GM23338 (cell line): ENCODE data around the gene MAP3K5. TPM values are rescaled to one million over a fixed set of nuclear protein-coding genes. Genes with fewer than 3 reads are reported as not detected.

Experiments used
- ATAC-seq: fragments of 200-7000 bp; cut with Tn5 transposase; 3 replicates; pipeline ENCODE4 v1.9.1; 2020
- DNase-seq: peaks from one replicate; pipeline ENCODE4 v3.0.0-alpha.2; 2015; ENCODE audit warnings: low spot score
- H2AFZ ChIP-seq: fragments of 200-600 bp; sonication (generic); 2 replicates; pipeline ENCODE4 v1.8.0; 2016; ENCODE audit warnings: antibody characterized with exemption, mild to moderate bottlenecking, moderate library complexity
- H3F3A ChIP-seq: fragments of 200-600 bp; sonication (generic); replicated peaks from 2 replicates; pipeline ENCODE4 v1.8.0; 2017; ENCODE audit warnings: antibody characterized with exemption, mixed run types, low read depth
- H3K27ac ChIP-seq: fragments of 200-600 bp; sonication (generic); 2 replicates; pipeline ENCODE4 v1.6.1; 2016; ENCODE audit warnings: low read depth
- H3K27me3 ChIP-seq: fragments of 200-600 bp; sonication (generic); 2 replicates; pipeline ENCODE4 v1.8.0; 2016; ENCODE audit warnings: mild to moderate bottlenecking, mixed run types, moderate library complexity; ENCODE audit not compliant: insufficient read depth
- H3K36me3 ChIP-seq: fragments of 200-600 bp; sonication (generic); 2 replicates; pipeline ENCODE4 v1.8.0; 2016; ENCODE audit warnings: mild to moderate bottlenecking; ENCODE audit not compliant: insufficient read depth
- H3K4me1 ChIP-seq: fragments of 200-600 bp; sonication (generic); 2 replicates; pipeline ENCODE4 v1.8.0; 2016; ENCODE audit warnings: mild to moderate bottlenecking, moderate library complexity; ENCODE audit not compliant: insufficient read depth
- H3K4me2 ChIP-seq: fragments of 200-600 bp; sonication (generic); 2 replicates; pipeline ENCODE4 v1.7.1; 2017; ENCODE audit warnings: mixed run types
- H3K4me3 ChIP-seq: fragments of 200-600 bp; sonication (generic); 2 replicates; pipeline ENCODE4 v1.6.1; 2016; ENCODE audit warnings: mixed run types
- H3K79me2 ChIP-seq: fragments of 200-600 bp; sonication (generic); replicated peaks from 2 replicates; pipeline ENCODE4 v1.8.0; 2017; ENCODE audit warnings: mild to moderate bottlenecking; ENCODE audit not compliant: insufficient read depth
- H3K9me2 ChIP-seq: fragments of 200-600 bp; sonication (generic); 2 replicates; pipeline ENCODE4 v1.8.0; 2017; ENCODE audit not compliant: insufficient read depth
- H4K20me1 ChIP-seq: fragments of 200-600 bp; sonication (generic); replicated peaks from 2 replicates; pipeline ENCODE4 v1.8.0; 2017; ENCODE audit warnings: mild to moderate bottlenecking; ENCODE audit not compliant: insufficient read depth
- H3K27ac Mint-ChIP-seq: 2 replicates; pipeline ENCODE4 v1.8.0; 2020; ENCODE audit warnings: inconsistent platforms, mild to moderate bottlenecking, moderate library complexity, mixed read lengths
- H3K27me3 Mint-ChIP-seq: 3 replicates; pipeline ENCODE4 v1.8.0; 2022; ENCODE audit warnings: low read depth, mild to moderate bottlenecking, moderate library complexity, mixed read lengths, inconsistent platforms; ENCODE audit not compliant: insufficient read depth, poor library complexity
- H3K36me3 Mint-ChIP-seq: 3 replicates; pipeline ENCODE4 v1.8.0; 2021; ENCODE audit warnings: low read depth, mild to moderate bottlenecking, inconsistent platforms, moderate library complexity, mixed read lengths
- H3K4me1 Mint-ChIP-seq: 3 replicates; pipeline ENCODE4 v1.8.0; 2020; ENCODE audit warnings: mild to moderate bottlenecking, inconsistent platforms, mixed read lengths
- H3K4me3 Mint-ChIP-seq: 3 replicates; pipeline ENCODE4 v1.8.0; 2021; ENCODE audit warnings: moderate library complexity, mild to moderate bottlenecking, inconsistent platforms, mixed read lengths
- H3K9me3 Mint-ChIP-seq: 3 replicates; pipeline ENCODE4 v1.8.0; 2020; ENCODE audit warnings: moderate library complexity, mild to moderate bottlenecking, inconsistent platforms, mixed read lengths
- CREB1 ChIP-seq: fragments of 250-450 bp; sonication (Bioruptor Pico); IDR thresholded peaks from 2 replicates; pipeline ENCODE4 v1.5.0; 2020; ENCODE audit warnings: low read depth, mild to moderate bottlenecking, moderate library complexity
- EZH2phosphoT487 ChIP-seq: fragments of 200-600 bp; sonication (generic); IDR thresholded peaks from one replicate; pipeline ENCODE4 v1.8.1; 2018; ENCODE audit warnings: antibody characterized with exemption; ENCODE audit not compliant: unreplicated experiment
- JUNB ChIP-seq: IDR thresholded peaks from one replicate; pipeline ENCODE4 v1.6.1; 2016; ENCODE audit warnings: antibody characterized with exemption; ENCODE audit not compliant: unreplicated experiment
- NANOG ChIP-seq: IDR thresholded peaks from 2 replicates; pipeline ENCODE4 v1.6.1; 2016; ENCODE audit warnings: antibody characterized with exemption, borderline replicate concordance
- STAT1 ChIP-seq: IDR thresholded peaks from one replicate; pipeline ENCODE4 v1.6.1; 2016; ENCODE audit warnings: antibody characterized with exemption; ENCODE audit not compliant: unreplicated experiment
- ZNF114 ChIP-seq: fragments of 250-450 bp; sonication (Bioruptor Pico); IDR thresholded peaks from 2 replicates; pipeline ENCODE4 v1.5.0; 2020; ENCODE audit warnings: mild to moderate bottlenecking, moderate library complexity
- polyA plus RNA-seq: library from polyadenylated mRNA; unstranded; fragments of >200 nt; fragmentation: Nextera tagmentation; extraction: Ambion mirVana; gene quantifications from 2 replicates; pipeline ENCODE4 v1.2.1, GENCODE V29; 2016
- total RNA-seq: library from RNA; depleted of rRNA; stranded (reverse); fragments of >200 nt; shearing (Covaris generic); gene quantifications from 2 replicates; pipeline ENCODE4 v1.2.3, GENCODE V29; 2014
- TF ChIP-seq, protein P1 (sequence below): IDR thresholded peaks from 2 replicates; pipeline ENCODE4 v1.6.1; 2016; ENCODE audit warnings: antibody characterized with exemption
- TF ChIP-seq, protein P2 (sequence below), 2 experiments: fragments of 200-600 bp in 1 of 2; sonication (generic) in 1 of 2; conservative IDR thresholded peaks; 2 replicates each; pipeline versions ENCODE4 v1.5.1 to v1.6.1; 2016 to 2017; ENCODE audit warnings: antibody characterized with exemption in 2 of 2, low read depth in 2 of 2, mild to moderate bottlenecking in 2 of 2, moderate library complexity in 1 of 2
- TF ChIP-seq, protein P3 (sequence below): fragments of 250-450 bp; sonication (Bioruptor Pico); IDR thresholded peaks from 2 replicates; pipeline ENCODE4 v1.5.0; 2020; ENCODE audit warnings: mild to moderate bottlenecking, moderate library complexity
- TF ChIP-seq, protein P4 (sequence below): IDR thresholded peaks from one replicate; pipeline ENCODE4 v1.6.1; 2018; ENCODE audit warnings: antibody characterized with exemption; ENCODE audit not compliant: unreplicated experiment

Gene MAP3K5
- total and polyA plus RNA-seq, 2 experiments from 2014 or later, result 0.76 to 2.8 TPM

DNA sequence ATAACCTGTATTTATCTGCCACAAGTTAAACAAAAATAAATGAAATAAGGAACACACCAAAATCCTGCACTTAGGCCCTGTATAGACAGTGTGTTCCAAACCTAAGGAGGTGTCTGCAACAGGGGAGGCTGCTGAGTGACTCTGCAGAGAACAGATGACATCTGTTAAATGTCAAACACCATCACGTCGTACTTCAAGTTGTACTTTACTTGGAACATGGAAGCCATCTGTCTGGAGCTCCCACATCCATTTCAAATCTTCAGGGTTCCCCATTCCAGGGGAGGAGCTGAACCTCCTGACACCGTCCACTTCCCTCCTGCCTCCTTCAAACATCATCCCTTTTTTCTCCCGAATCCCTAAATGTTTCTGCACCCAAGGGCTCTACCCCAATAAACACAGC lies 240.2 kb downstream of the MAP3K5 start:
- no peak for ATAC-seq
- no peak overlapping the region for H3K4me2 ChIP-seq
- H3K79me2 ChIP-seq, result peaks cover 26% of the 10 kb centered on the region
- H3K9me3 Mint-ChIP-seq, result no peaks in the 10 kb centered on the region
- peaks cover 4% of the 10 kb centered on the region; the same call in 1 of the 2 replicates for H4K20me1 ChIP-seq
- peaks cover 19% of the 10 kb centered on the region for H3K4me1 ChIP-seq
- TF ChIP-seq, protein P1, sequence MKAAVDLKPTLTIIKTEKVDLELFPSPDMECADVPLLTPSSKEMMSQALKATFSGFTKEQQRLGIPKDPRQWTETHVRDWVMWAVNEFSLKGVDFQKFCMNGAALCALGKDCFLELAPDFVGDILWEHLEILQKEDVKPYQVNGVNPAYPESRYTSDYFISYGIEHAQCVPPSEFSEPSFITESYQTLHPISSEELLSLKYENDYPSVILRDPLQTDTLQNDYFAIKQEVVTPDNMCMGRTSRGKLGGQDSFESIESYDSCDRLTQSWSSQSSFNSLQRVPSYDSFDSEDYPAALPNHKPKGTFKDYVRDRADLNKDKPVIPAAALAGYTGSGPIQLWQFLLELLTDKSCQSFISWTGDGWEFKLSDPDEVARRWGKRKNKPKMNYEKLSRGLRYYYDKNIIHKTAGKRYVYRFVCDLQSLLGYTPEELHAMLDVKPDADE, result no peak
- TF ChIP-seq JUNB, result no peak
- TF ChIP-seq ZNF114 (CRISPR knock-in tag), result no peak
- no peak for TF ChIP-seq CREB1
- TF ChIP-seq, protein P2, sequence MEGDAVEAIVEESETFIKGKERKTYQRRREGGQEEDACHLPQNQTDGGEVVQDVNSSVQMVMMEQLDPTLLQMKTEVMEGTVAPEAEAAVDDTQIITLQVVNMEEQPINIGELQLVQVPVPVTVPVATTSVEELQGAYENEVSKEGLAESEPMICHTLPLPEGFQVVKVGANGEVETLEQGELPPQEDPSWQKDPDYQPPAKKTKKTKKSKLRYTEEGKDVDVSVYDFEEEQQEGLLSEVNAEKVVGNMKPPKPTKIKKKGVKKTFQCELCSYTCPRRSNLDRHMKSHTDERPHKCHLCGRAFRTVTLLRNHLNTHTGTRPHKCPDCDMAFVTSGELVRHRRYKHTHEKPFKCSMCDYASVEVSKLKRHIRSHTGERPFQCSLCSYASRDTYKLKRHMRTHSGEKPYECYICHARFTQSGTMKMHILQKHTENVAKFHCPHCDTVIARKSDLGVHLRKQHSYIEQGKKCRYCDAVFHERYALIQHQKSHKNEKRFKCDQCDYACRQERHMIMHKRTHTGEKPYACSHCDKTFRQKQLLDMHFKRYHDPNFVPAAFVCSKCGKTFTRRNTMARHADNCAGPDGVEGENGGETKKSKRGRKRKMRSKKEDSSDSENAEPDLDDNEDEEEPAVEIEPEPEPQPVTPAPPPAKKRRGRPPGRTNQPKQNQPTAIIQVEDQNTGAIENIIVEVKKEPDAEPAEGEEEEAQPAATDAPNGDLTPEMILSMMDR (conservative IDR thresholded peaks at IDR 0.05; ENCODE audit: low read depth in 2 of 2), result no peak
- no peak for TF ChIP-seq NANOG
- TF ChIP-seq STAT1, result no peak
- TF ChIP-seq, protein P3, sequence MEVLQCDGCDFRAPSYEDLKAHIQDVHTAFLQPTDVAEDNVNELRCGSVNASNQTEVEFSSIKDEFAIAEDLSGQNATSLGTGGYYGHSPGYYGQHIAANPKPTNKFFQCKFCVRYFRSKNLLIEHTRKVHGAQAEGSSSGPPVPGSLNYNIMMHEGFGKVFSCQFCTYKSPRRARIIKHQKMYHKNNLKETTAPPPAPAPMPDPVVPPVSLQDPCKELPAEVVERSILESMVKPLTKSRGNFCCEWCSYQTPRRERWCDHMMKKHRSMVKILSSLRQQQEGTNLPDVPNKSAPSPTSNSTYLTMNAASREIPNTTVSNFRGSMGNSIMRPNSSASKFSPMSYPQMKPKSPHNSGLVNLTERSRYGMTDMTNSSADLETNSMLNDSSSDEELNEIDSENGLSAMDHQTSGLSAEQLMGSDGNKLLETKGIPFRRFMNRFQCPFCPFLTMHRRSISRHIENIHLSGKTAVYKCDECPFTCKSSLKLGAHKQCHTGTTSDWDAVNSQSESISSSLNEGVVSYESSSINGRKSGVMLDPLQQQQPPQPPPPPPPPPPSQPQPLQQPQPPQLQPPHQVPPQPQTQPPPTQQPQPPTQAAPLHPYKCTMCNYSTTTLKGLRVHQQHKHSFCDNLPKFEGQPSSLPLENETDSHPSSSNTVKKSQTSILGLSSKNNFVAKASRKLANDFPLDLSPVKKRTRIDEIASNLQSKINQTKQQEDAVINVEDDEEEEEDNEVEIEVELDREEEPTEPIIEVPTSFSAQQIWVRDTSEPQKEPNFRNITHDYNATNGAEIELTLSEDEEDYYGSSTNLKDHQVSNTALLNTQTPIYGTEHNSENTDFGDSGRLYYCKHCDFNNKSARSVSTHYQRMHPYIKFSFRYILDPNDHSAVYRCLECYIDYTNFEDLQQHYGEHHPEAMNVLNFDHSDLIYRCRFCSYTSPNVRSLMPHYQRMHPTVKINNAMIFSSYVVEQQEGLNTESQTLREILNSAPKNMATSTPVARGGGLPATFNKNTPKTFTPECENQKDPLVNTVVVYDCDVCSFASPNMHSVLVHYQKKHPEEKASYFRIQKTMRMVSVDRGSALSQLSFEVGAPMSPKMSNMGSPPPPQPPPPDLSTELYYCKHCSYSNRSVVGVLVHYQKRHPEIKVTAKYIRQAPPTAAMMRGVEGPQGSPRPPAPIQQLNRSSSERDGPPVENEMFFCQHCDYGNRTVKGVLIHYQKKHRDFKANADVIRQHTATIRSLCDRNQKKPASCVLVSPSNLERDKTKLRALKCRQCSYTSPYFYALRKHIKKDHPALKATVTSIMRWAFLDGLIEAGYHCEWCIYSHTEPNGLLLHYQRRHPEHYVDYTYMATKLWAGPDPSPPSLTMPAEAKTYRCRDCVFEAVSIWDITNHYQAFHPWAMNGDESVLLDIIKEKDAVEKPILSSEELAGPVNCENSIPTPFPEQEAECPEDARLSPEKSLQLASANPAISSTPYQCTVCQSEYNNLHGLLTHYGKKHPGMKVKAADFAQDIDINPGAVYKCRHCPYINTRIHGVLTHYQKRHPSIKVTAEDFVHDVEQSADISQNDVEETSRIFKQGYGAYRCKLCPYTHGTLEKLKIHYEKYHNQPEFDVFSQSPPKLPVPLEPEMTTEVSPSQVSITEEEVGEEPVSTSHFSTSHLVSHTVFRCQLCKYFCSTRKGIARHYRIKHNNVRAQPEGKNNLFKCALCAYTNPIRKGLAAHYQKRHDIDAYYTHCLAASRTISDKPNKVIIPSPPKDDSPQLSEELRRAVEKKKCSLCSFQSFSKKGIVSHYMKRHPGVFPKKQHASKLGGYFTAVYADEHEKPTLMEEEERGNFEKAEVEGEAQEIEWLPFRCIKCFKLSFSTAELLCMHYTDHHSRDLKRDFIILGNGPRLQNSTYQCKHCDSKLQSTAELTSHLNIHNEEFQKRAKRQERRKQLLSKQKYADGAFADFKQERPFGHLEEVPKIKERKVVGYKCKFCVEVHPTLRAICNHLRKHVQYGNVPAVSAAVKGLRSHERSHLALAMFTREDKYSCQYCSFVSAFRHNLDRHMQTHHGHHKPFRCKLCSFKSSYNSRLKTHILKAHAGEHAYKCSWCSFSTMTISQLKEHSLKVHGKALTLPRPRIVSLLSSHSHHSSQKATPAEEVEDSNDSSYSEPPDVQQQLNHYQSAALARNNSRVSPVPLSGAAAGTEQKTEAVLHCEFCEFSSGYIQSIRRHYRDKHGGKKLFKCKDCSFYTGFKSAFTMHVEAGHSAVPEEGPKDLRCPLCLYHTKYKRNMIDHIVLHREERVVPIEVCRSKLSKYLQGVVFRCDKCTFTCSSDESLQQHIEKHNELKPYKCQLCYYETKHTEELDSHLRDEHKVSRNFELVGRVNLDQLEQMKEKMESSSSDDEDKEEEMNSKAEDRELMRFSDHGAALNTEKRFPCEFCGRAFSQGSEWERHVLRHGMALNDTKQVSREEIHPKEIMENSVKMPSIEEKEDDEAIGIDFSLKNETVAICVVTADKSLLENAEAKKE (CRISPR knock-in tag), result no peak
- TF ChIP-seq, protein P4, sequence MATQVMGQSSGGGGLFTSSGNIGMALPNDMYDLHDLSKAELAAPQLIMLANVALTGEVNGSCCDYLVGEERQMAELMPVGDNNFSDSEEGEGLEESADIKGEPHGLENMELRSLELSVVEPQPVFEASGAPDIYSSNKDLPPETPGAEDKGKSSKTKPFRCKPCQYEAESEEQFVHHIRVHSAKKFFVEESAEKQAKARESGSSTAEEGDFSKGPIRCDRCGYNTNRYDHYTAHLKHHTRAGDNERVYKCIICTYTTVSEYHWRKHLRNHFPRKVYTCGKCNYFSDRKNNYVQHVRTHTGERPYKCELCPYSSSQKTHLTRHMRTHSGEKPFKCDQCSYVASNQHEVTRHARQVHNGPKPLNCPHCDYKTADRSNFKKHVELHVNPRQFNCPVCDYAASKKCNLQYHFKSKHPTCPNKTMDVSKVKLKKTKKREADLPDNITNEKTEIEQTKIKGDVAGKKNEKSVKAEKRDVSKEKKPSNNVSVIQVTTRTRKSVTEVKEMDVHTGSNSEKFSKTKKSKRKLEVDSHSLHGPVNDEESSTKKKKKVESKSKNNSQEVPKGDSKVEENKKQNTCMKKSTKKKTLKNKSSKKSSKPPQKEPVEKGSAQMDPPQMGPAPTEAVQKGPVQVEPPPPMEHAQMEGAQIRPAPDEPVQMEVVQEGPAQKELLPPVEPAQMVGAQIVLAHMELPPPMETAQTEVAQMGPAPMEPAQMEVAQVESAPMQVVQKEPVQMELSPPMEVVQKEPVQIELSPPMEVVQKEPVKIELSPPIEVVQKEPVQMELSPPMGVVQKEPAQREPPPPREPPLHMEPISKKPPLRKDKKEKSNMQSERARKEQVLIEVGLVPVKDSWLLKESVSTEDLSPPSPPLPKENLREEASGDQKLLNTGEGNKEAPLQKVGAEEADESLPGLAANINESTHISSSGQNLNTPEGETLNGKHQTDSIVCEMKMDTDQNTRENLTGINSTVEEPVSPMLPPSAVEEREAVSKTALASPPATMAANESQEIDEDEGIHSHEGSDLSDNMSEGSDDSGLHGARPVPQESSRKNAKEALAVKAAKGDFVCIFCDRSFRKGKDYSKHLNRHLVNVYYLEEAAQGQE, result no peak
- TF ChIP-seq EZH2phosphoT487, result no peak
- H3K27me3 ChIP-seq, result peaks cover 37% of the 10 kb centered on the region
- no peak overlapping the region for H3K27ac ChIP-seq
- H3F3A ChIP-seq, result no peaks in the 10 kb centered on the region
- H3K27ac Mint-ChIP-seq, result no peak overlapping the region
- no peak for DNase-seq
- H3K4me1 Mint-ChIP-seq, result peaks cover 21% of the 10 kb centered on the region
- no peak overlapping the region for H3K4me3 ChIP-seq
- H3K36me3 Mint-ChIP-seq, result no peaks in the 10 kb centered on the region; the same call in 2 of the 3 replicates
- peak overlapping the region; percentile 9; the same call in 2 of the 3 replicates for H3K4me3 Mint-ChIP-seq
- H3K9me2 ChIP-seq, result no peaks in the 10 kb centered on the region
- no peaks in the 10 kb centered on the region for H3K36me3 ChIP-seq
- peaks cover 10% of the 10 kb centered on the region for H3K27me3 Mint-ChIP-seq
- H2AFZ ChIP-seq, result no peak overlapping the region
